GM20000 (cell line): ENCODE data around the gene TEX48.

Source experiments
- DNase-seq: peaks from one replicate; pipeline ENCODE4 v3.0.0; 2012; ENCODE audit warnings: low spot score
- TF ChIP-seq, protein P1 (sequence below): IDR thresholded peaks from 2 replicates; pipeline ENCODE4 v1.5.1; 2012; ENCODE audit warnings: mild to moderate bottlenecking, control low read depth; ENCODE audit errors: extremely low read depth, missing control alignments

TEX48 gene

DNA sequence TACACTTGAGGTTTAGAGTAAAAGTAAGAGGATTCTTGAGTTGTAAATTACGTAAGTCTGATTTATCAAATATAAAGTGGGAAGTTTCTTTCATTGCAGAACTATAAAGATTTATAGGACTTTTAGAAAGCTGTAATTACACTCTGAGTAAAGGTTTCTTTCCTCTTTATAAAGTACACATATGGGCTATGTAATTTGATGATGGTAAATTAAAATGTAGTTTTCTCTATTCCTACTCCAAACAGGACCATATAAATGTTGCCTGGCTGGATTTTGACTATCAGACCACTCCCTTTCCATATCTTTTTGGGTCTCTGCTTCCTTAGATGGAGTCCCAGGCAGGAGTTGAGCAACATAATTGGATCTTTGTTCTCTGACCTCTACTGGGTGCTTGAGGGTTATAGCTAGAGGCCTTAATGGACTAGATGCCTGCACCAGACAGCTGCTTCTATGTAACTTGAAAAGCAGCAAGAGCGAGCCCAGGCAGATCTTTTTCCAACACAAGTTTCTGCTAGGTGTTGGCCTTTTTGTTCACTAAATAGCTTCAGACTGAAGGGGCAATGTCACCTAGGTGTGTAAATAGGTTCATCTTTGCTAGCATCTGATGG lies 11.4 kb upstream of the TEX48 start:
- no peak for DNase-seq
- TF ChIP-seq, protein P1, sequence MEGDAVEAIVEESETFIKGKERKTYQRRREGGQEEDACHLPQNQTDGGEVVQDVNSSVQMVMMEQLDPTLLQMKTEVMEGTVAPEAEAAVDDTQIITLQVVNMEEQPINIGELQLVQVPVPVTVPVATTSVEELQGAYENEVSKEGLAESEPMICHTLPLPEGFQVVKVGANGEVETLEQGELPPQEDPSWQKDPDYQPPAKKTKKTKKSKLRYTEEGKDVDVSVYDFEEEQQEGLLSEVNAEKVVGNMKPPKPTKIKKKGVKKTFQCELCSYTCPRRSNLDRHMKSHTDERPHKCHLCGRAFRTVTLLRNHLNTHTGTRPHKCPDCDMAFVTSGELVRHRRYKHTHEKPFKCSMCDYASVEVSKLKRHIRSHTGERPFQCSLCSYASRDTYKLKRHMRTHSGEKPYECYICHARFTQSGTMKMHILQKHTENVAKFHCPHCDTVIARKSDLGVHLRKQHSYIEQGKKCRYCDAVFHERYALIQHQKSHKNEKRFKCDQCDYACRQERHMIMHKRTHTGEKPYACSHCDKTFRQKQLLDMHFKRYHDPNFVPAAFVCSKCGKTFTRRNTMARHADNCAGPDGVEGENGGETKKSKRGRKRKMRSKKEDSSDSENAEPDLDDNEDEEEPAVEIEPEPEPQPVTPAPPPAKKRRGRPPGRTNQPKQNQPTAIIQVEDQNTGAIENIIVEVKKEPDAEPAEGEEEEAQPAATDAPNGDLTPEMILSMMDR, result no peak

DNA sequence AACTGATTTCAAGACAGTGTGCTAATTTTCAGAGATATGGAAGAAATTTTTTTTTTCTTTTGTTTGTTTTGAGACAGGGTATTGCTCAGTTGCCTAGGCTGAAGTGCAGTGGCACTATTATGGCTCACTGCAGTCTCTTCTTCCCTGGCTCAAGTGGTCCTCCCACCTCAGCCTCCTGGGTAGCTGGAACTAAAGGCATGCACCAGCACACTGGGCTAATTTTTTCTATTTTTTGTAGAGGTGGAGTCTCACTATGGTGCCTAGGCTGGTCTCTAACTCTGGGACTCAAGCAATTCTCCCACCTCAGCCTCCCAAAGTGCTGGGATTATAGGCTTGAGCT lies 9.9 kb upstream of the TEX48 start:
- no peak for DNase-seq
- TF ChIP-seq, protein P1, result no peak

DNA sequence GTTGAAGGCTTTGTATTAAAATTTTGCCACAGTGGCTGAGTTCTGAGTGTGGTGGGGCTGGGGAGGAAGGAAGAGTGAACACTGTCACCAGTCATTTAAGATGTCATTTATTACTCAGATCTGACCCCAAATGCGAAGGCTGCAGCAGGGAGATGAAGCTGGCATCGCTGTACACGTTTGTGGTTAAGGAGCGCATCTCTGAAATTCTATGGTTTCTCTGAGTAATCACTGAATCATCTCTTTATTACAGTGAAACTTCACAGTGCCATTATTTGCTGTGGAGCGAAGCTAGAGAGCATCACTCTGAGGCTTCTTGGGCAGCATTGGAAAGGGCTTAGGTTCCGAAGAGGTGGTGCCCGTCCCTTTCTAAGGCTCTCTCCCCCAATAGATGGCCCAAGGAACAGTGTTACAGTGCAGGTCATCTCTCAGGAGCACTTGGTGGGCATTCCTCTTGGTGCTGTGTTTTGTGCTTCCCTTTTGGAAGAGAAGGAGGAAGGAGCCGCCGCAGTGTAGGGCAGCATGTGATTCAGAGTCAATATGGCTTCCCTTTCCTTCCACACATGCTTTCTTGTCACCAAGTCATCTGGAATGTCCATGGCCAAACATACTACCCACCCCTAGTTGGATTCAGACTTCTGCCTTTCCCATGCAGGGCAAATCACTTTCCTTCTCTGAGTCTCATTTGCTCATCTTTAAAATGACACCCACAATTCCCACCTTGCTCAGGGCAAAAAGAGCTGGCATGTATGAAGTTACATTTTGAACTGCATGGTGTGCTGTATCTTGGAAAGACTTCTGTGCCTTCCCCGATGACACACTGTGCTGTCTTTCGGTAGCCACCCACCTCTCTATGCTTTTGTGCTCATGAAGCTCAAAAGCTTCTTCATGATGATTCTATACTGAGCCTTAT lies 9.3 kb upstream of the TEX48 start:
- DNase-seq, result no peak

DNA sequence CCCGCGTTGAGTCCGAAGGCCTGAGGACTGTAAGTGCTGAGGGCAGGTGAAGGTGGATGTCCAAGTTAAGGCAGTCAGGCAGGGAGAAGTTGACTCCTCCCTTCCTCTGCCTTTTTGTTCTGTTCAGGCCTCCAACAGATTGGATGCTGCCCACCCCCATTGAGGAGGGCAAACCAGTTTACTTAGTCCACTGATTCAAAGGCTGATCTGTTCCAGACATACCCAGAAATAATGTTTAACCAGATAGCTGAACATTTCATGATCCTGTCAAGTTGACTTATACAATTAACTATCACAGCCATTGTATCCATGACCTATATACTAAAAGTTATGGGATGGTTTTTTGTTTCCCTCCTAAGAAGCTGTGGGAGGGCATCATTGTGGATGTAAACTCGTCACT lies 8.3 kb upstream of the TEX48 start:
- no peak for DNase-seq
- TF ChIP-seq, protein P1, result no peak

More for the DNA sequence above, 9.3 kb upstream of the TEX48 start:
- TF ChIP-seq, protein P1, result no peak

DNA sequence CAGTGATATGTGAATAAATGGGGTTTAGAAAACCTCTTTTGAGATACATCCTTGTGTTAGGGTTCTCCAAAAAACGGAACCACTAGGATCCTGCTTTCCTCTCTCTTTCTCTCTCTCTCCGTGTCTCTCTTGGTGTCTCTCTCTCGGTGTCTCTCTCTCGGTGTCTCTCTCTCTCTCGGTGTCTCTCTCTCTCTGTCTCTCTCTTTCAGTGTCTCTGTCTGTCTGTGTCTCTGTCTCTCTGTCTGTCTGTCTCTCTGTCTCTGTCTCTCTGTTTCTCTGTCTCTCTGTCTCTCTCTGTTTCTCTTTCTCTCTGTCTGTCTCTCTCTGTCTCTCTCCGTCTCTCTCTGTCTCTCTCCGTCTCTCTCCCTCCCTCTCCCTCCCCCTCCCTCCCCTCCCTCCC lies 7.8 kb upstream of the TEX48 start:
- TF ChIP-seq, protein P1, result no peak
- DNase-seq, result no peak

DNA sequence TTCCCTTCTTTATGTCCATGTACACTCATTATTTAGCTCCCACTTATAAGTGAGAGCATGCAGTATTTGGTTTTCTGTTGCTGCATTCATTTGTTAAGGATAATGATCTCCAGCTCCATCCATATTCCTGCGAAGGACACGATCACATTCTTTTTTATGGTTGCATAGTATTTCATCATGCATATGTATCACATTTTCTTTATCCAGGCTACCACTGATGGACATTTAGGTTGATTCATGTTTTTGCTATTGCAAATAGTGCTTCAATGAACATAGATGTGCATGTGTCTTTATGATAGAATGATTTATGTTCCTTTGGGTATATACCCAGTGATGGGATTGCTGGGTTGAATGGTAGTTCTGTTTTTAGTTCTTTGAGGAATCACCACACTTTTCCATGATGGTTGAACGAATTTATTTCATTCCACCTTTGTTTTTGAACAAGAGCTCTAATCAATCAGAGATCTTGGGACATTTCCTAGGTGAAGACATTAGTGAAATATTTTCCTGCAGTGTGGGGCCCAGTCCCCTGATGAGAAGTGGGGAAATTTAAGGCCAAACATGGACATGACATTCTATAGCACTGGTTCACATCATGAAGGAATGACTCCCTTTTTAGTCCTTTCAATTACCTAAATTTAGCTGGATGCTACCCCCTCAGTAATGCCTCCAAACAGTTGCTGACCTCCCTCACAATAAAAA lies 7.1 kb upstream of the TEX48 start:
- TF ChIP-seq, protein P1, result no peak
- DNase-seq, result no peak

DNA sequence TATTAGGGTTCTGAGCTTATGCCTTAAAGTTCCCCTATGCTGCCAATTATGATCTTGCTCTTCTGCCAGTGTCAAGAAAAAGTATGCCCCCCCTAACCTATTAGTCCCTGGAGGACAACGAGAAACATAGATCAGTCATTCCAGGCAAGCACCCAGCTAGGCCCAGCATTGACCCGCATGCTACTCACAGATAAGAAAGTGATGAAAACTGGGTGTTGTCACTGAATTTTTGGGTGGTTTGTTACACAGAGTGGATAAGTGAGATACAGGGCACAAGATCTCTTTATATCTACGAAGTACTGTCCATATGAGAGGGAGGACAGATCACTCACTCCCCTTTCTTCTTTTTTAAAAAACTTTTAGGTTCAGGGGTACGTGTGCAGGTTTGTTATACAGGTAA lies 6.4 kb upstream of the TEX48 start:
- DNase-seq, result no peak
- TF ChIP-seq, protein P1, result no peak
